Esophagus squamous epithelium (tissue), 4 donors: ENCODE results near the gene PROCA1.

Source experiments
- CTCF ChIP-seq, 6 experiments: fragments of 450-650 bp in 4 of 6; fragments of 200-600 bp in 2 of 6; sonication (generic) in 2 of 6; IDR thresholded peaks; one replicate each; pipeline ENCODE4 v1.5.1; 2016 to 2019; ENCODE audit warnings: antibody characterized with exemption in 6 of 6, mild to moderate bottlenecking in 4 of 6, moderate library complexity in 4 of 6
- POLR2A ChIP-seq, 4 donors: fragments of 450-650 bp; IDR thresholded peaks; one replicate each; pipeline ENCODE4 v1.6.1; 2017; ENCODE audit warnings: antibody characterized with exemption in 4 of 4, mild to moderate bottlenecking in 4 of 4, moderate library complexity in 3 of 4

GRCh38 chr17:28722417-28723158 lies 10.9 kb upstream of the PROCA1 start:
- no peak for TF ChIP-seq CTCF (IDR thresholded peaks at IDR 0.05)
- no peak for TF ChIP-seq POLR2A (IDR thresholded peaks at IDR 0.05)
